Measurements from ENCODE around the gene UBA52. TPM values are rescaled to one million over a fixed set of nuclear protein-coding genes. Genes with fewer than 3 reads are reported as not detected.

Gene UBA52
- total RNA-seq, 1 donor from 2014 or later: 1,081 TPM

GRCh38 chr19:18594096-18594823, 22.6 kb downstream of the UBA52 start:
- Mint-ChIP-seq H3K4me3 (peak overlapping the region; percentile 69), H3K4me1 (peaks cover 34% of the 10 kb centered on the region), H3K36me3 (ENCODE audit: low read depth) (no peaks in the 10 kb centered on the region), H3K9me3 (no peaks in the 10 kb centered on the region), H3K27ac (ENCODE audit: unreplicated experiment) (no peak overlapping the region), H3K27me3 (ENCODE audit: low read depth) (peaks cover 46% of the 10 kb centered on the region)
- TF ChIP-seq, protein P1, sequence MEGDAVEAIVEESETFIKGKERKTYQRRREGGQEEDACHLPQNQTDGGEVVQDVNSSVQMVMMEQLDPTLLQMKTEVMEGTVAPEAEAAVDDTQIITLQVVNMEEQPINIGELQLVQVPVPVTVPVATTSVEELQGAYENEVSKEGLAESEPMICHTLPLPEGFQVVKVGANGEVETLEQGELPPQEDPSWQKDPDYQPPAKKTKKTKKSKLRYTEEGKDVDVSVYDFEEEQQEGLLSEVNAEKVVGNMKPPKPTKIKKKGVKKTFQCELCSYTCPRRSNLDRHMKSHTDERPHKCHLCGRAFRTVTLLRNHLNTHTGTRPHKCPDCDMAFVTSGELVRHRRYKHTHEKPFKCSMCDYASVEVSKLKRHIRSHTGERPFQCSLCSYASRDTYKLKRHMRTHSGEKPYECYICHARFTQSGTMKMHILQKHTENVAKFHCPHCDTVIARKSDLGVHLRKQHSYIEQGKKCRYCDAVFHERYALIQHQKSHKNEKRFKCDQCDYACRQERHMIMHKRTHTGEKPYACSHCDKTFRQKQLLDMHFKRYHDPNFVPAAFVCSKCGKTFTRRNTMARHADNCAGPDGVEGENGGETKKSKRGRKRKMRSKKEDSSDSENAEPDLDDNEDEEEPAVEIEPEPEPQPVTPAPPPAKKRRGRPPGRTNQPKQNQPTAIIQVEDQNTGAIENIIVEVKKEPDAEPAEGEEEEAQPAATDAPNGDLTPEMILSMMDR (conservative IDR thresholded peaks at IDR 0.05): peak; percentile 88
- peak; percentile 77 for DNase-seq (ENCODE audit: low read depth, low spot score)

DNA sequence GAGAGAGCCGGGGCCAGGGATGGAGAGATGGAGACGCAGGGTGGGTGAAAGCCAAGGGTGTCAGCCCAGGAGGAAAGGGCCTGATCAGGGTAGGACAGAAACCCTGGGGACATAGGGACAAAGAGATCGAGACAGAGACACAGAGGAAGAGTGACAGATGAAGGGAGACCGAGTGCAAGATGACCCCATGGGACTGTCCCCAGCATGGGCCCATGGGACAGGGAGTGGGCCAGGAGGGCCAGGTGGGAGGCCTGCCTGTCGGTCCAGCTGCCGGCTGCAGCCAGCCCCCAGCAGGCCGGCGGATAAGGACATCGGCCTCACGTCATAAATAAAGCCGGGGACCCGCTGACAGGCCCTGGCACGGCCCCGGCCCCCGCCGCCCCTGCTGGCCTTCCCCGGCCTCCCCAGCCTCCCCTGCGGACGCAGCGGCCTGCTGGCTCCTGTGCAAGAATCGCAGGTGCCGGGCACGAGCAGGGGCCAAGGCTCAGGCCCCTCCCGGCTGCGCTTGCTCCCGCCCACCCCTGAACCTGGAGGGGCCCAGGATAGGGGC, 23.2 kb downstream of the UBA52 start:
- DNase-seq (ENCODE audit: low read depth, low spot score): no peak
- H3K27me3 Mint-ChIP-seq (ENCODE audit: low read depth): peaks cover 49% of the 10 kb centered on the region
- peak overlapping the region; percentile 69 for H3K4me3 Mint-ChIP-seq
- no peak overlapping the region for H3K27ac Mint-ChIP-seq (ENCODE audit: unreplicated experiment)
- H3K9me3 Mint-ChIP-seq: no peaks in the 10 kb centered on the region
- TF ChIP-seq, protein P1 (conservative IDR thresholded peaks at IDR 0.05): no peak
- peaks cover 30% of the 10 kb centered on the region for H3K4me1 Mint-ChIP-seq
- no peaks in the 10 kb centered on the region for H3K36me3 Mint-ChIP-seq (ENCODE audit: low read depth)

DNA sequence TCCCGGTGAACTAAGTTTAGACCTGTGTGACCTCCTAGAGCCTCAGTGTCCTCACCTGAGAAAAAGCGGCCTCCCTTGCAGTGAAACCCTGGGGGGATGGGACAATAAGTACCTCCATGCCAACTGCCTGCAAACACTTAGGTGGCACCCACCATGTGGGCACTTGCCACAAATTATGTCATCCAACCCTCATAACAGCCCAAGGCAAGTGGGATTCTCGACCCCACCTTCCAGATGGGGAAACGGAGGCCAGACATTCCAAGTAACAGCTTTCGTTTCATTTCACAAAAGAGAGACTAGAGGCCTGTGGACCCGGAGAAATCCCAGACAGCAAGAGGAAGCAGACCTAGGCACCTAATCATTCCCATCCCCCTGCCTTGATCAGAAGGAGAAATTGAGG, 23.8 kb downstream of the UBA52 start:
- TF ChIP-seq, protein P1 (conservative IDR thresholded peaks at IDR 0.05): no peak
- Mint-ChIP-seq H3K36me3 (ENCODE audit: low read depth) (no peaks in the 10 kb centered on the region), H3K27me3 (ENCODE audit: low read depth) (peaks cover 54% of the 10 kb centered on the region), H3K27ac (ENCODE audit: unreplicated experiment) (no peak overlapping the region), H3K9me3 (no peaks in the 10 kb centered on the region), H3K4me3 (peak overlapping the region; percentile 75), H3K4me1 (peaks cover 24% of the 10 kb centered on the region)
- DNase-seq (ENCODE audit: low read depth, low spot score): no peak

DNA sequence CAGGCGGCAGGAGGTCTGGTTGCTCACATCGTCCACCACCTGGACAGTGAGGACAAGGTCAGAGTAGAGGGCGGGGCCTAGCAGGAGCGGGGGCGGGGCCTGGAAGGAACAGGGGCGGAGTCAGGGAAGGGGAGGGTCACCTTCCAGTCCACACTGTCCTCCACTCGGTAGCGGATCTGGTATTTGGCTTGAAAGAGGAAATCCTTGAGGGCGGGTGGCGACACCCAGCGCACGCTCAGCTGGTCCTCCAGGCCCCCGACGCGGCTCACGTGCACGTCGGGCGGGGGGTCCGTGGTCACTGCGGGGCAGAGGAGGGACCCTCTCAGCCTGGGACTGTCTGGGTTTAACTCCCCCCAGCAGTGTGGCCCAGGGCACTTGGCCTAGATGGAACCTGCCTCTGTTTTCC, 25.1 kb downstream of the UBA52 start:
- Mint-ChIP-seq H3K27me3 (ENCODE audit: low read depth) (peaks cover 65% of the 10 kb centered on the region), H3K36me3 (ENCODE audit: low read depth) (no peaks in the 10 kb centered on the region), H3K4me1 (peaks cover 18% of the 10 kb centered on the region), H3K4me3 (peak overlapping the region; percentile 46), H3K27ac (ENCODE audit: unreplicated experiment) (no peak overlapping the region), H3K9me3 (no peaks in the 10 kb centered on the region)
- no peak for DNase-seq (ENCODE audit: low read depth, low spot score)
- TF ChIP-seq, protein P1 (conservative IDR thresholded peaks at IDR 0.05): no peak

DNA sequence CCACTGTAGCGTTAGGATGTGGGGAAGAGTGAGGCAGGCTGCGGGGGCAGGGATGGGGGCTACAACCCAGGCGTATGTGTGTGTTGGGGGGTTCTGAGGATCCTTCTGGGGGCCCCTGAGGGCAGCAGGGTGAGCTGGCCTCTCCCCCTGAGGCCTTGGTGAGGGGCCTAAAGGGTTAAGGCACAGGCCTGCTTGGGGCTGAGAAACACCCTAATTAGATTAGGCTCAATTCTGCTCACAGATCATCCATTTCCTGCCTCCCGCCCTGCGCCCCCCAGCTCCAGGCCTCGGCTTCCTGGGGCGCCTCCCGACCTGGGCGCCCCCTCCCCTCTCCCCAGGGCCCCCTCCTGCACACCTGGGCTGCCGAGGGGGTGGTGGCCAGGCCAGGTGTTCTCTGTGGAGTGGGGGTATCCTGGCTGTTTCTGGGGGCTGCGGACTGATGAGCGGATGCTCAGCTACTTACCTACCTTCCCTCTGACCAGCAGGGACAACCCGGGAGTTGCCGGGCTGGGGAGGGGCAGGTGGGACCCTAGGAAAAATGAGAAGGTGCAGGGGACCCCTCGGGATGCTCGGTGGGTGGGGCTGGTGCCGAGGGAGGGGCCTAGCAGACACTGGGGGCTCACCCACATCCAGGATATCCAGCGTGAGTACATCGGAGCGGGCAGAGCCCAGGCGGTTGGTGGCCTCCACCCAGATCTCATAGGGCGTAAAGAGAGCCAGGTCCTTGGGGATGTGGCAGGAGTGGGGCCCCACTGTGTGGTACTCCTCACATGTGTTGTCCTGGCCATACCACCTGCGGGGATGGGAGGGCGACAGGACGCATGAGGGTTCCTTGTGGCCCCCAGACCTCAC, 26.4 kb downstream of the UBA52 start:
- peak overlapping the region; percentile 66 for H3K4me3 Mint-ChIP-seq
- no peak for DNase-seq (ENCODE audit: low read depth, low spot score)
- H3K27me3 Mint-ChIP-seq (ENCODE audit: low read depth): peaks cover 77% of the 10 kb centered on the region
- TF ChIP-seq, protein P1 (conservative IDR thresholded peaks at IDR 0.05): no peak
- no peaks in the 10 kb centered on the region for H3K9me3 Mint-ChIP-seq
- no peaks in the 10 kb centered on the region for H3K36me3 Mint-ChIP-seq (ENCODE audit: low read depth)
- no peak overlapping the region for H3K27ac Mint-ChIP-seq (ENCODE audit: unreplicated experiment)
- H3K4me1 Mint-ChIP-seq: peaks cover 20% of the 10 kb centered on the region
